C4-2B (cell line): Measurements from ENCODE around the gene RPS6KA1.

Experiments
- H3K27ac ChIP-seq: fragments of 450-650 bp; 2 replicates; pipeline ENCODE4 v1.5.1; 2017
- CTCF ChIP-seq: fragments of 450-650 bp; conservative IDR thresholded peaks from 2 replicates; pipeline ENCODE4 v1.5.1; 2017; ENCODE audit warnings: mild to moderate bottlenecking
- ZFX ChIP-seq: fragments of 450-650 bp; IDR thresholded peaks from 2 replicates; pipeline ENCODE4 v1.6.1; 2017

Gene RPS6KA1

GRCh38 chr1:26545969-26546323 lies 16.4 kb downstream of the RPS6KA1 start:
- no peak overlapping the region for H3K27ac ChIP-seq
- TF ChIP-seq ZFX (no peak), CTCF (no peak)

- TF ChIP-seq CTCF, result no peak
- TF ChIP-seq ZFX, result no peak
- H3K27ac ChIP-seq, result no peak overlapping the region
These were observed 16.8 kb downstream of the RPS6KA1 start for GRCh38 chr1:26546375-26546774.

- TF ChIP-seq ZFX, result no peak
- TF ChIP-seq CTCF, result no peak
- no peak overlapping the region for H3K27ac ChIP-seq
These were observed 17.3 kb downstream of the RPS6KA1 start for GRCh38 chr1:26546819-26547218.

- no peak overlapping the region for H3K27ac ChIP-seq
These were observed 19.3 kb downstream of the RPS6KA1 start for GRCh38 chr1:26548841-26549240.

GRCh38 chr1:26550946-26551345 lies 21.4 kb downstream of the RPS6KA1 start:
- peak overlapping the region; percentile 70 for H3K27ac ChIP-seq
- TF ChIP-seq ZFX (no peak), CTCF (no peak)

More at GRCh38 chr1:26548841-26549240, 19.3 kb downstream of the RPS6KA1 start:
- no peak for TF ChIP-seq ZFX
- no peak for TF ChIP-seq CTCF

- peak overlapping the region; percentile 70 for H3K27ac ChIP-seq
- no peak for TF ChIP-seq ZFX
- no peak for TF ChIP-seq CTCF
These were observed 23.2 kb downstream of the RPS6KA1 start for GRCh38 chr1:26552720-26553119.

- TF ChIP-seq CTCF (no peak), ZFX (no peak)
- peak overlapping the region; percentile 70 for H3K27ac ChIP-seq
These were observed 24.6 kb downstream of the RPS6KA1 start for GRCh38 chr1:26553942-26554682.
